GM21390 (cell line): ENCODE measurements around the gene TTYH3.
A peak's percentile ranks its signal among the peaks of the same experiment; 100 is the strongest.

Experiments used
- ATAC-seq: cut with Tn5 transposase; IDR thresholded peaks from one replicate; pipeline ENCODE4 v1.9.1; 2021; ENCODE audit not compliant: unreplicated experiment

TTYH3 gene

GRCh38 chr7:2614631-2615330, 17.0 kb upstream of the TTYH3 start:
- ATAC-seq: no peak

GRCh38 chr7:2616387-2617324, 15.1 kb upstream of the TTYH3 start:
- ATAC-seq: no peak

- ATAC-seq: no peak
Measured at GRCh38 chr7:2617325-2617905, 14.4 kb upstream of the TTYH3 start.

GRCh38 chr7:2619116-2619515, 12.7 kb upstream of the TTYH3 start:
- no peak for ATAC-seq

- ATAC-seq: no peak
Measured at GRCh38 chr7:2621061-2621828, 10.5 kb upstream of the TTYH3 start.

GRCh38 chr7:2621948-2622640, 9.7 kb upstream of the TTYH3 start:
- no peak for ATAC-seq

GRCh38 chr7:2622869-2623697, 8.7 kb upstream of the TTYH3 start:
- ATAC-seq: no peak

- no peak for ATAC-seq
Measured at GRCh38 chr7:2623698-2624014, 8.1 kb upstream of the TTYH3 start.

GRCh38 chr7:2624293-2624886, 7.4 kb upstream of the TTYH3 start:
- ATAC-seq: no peak

- no peak for ATAC-seq
Measured at GRCh38 chr7:2626498-2627117, 5.2 kb upstream of the TTYH3 start.

GRCh38 chr7:2627258-2628129, 4.3 kb upstream of the TTYH3 start:
- no peak for ATAC-seq

GRCh38 chr7:2628130-2628482, 3.7 kb upstream of the TTYH3 start:
- ATAC-seq: no peak

GRCh38 chr7:2628891-2629290, 2.9 kb upstream of the TTYH3 start:
- no peak for ATAC-seq

- ATAC-seq: no peak
Measured at GRCh38 chr7:2629746-2630681, 1.8 kb upstream of the TTYH3 start.

GRCh38 chr7:2632733-2633537, 1.1 kb downstream of the TTYH3 start:
- peak; percentile 22 for ATAC-seq
